HG02884 (cell line): ENCODE data around the gene FIGNL2.

Source experiments
- ATAC-seq: cut with Tn5 transposase; IDR thresholded peaks from one replicate; pipeline ENCODE4 v1.9.1; 2021; ENCODE audit warnings: mild to moderate bottlenecking, moderate library complexity; ENCODE audit not compliant: unreplicated experiment

FIGNL2 gene

GRCh38 chr12:51879102-51879501 is 30.6 kb upstream of the FIGNL2 start:
- no peak for ATAC-seq

GRCh38 chr12:51874486-51874885 is 26.0 kb upstream of the FIGNL2 start:
- ATAC-seq: no peak

- ATAC-seq: no peak
These were observed 25.5 kb upstream of the FIGNL2 start for GRCh38 chr12:51874000-51874399.

- no peak for ATAC-seq
These were observed 24.9 kb upstream of the FIGNL2 start for GRCh38 chr12:51873251-51873994.

GRCh38 chr12:51872689-51872981 is 24.1 kb upstream of the FIGNL2 start:
- no peak for ATAC-seq

- no peak for ATAC-seq
These were observed 23.6 kb upstream of the FIGNL2 start for GRCh38 chr12:51871918-51872688.

- no peak for ATAC-seq
These were observed 22.6 kb upstream of the FIGNL2 start for GRCh38 chr12:51871126-51871525.

GRCh38 chr12:51870504-51870903 is 22.0 kb upstream of the FIGNL2 start:
- ATAC-seq: no peak

- no peak for ATAC-seq
These were observed 21.4 kb upstream of the FIGNL2 start for GRCh38 chr12:51869931-51870330.

- ATAC-seq: no peak
These were observed 21.0 kb upstream of the FIGNL2 start for GRCh38 chr12:51869496-51869865.

- no peak for ATAC-seq
These were observed 20.4 kb upstream of the FIGNL2 start for GRCh38 chr12:51868821-51869495.

GRCh38 chr12:51867796-51868428 is 19.4 kb upstream of the FIGNL2 start:
- no peak for ATAC-seq

GRCh38 chr12:51867371-51867770 is 18.9 kb upstream of the FIGNL2 start:
- ATAC-seq: no peak

GRCh38 chr12:51866762-51867161 is 18.2 kb upstream of the FIGNL2 start:
- ATAC-seq: no peak

- ATAC-seq: no peak
These were observed 17.8 kb upstream of the FIGNL2 start for GRCh38 chr12:51866324-51866723.

GRCh38 chr12:51865757-51866270 is 17.3 kb upstream of the FIGNL2 start:
- ATAC-seq: no peak

GRCh38 chr12:51864833-51865670 is 16.5 kb upstream of the FIGNL2 start:
- no peak for ATAC-seq

GRCh38 chr12:51863933-51864832 is 15.7 kb upstream of the FIGNL2 start:
- no peak for ATAC-seq

- no peak for ATAC-seq
These were observed 14.9 kb upstream of the FIGNL2 start for GRCh38 chr12:51863363-51863932.
